ENCODE data around the gene C3orf33. TPM values are rescaled to one million over a fixed set of nuclear protein-coding genes. Genes with fewer than 3 reads are reported as not detected.

C3orf33 gene
- total and polyA plus RNA-seq, 2 of the 13 experiments (the other 11 are each of a cell fraction or from before 2014, with no cell fraction given), result 9.2 to 12.6 TPM

- no peak for TF ChIP-seq ZNF512 (CRISPR knock-in tag; IDR thresholded peaks at IDR 0.05)
- peak; percentile 72 for TF ChIP-seq HNRNPLL (IDR thresholded peaks at IDR 0.05; ENCODE audit: low read depth, low read length, poor library complexity, severe bottlenecking)
- TF ChIP-seq MXD4 (CRISPR knock-in tag; IDR thresholded peaks at IDR 0.05), result peak; percentile 42; the same call in 1 of the 2 replicates
- TF ChIP-seq BRD4 (CRISPR knock-in tag; IDR thresholded peaks at IDR 0.05), result peak; percentile 96
- no peak for TF ChIP-seq ZNF326 (CRISPR knock-in tag; IDR thresholded peaks at IDR 0.05; ENCODE audit: borderline replicate concordance)
- TF ChIP-seq JARID2 (CRISPR knock-in tag; IDR thresholded peaks at IDR 0.05; ENCODE audit: insufficient replicate concordance), result no peak
- TF ChIP-seq ZNF772 (CRISPR knock-in tag; IDR thresholded peaks at IDR 0.05), result peak; percentile 79; the same call in 1 of the 2 replicates
- no peak for TF ChIP-seq NKX3-1 (CRISPR knock-in tag; IDR thresholded peaks at IDR 0.05)
- TF ChIP-seq KLF16 (CRISPR knock-in tag; IDR thresholded peaks at IDR 0.05), result no peak; a peak in 1 of 4 replicates
- TF ChIP-seq ZNF136 (CRISPR knock-in tag; IDR thresholded peaks at IDR 0.05; ENCODE audit: low read depth), result no peak
- no peak for TF ChIP-seq KDM6A (CRISPR knock-in tag; IDR thresholded peaks at IDR 0.05; ENCODE audit: low read depth)
- TF ChIP-seq JDP2 (CRISPR knock-in tag; IDR thresholded peaks at IDR 0.05; ENCODE audit: borderline replicate concordance), result no peak
- TF ChIP-seq ZXDC (CRISPR knock-in tag; IDR thresholded peaks at IDR 0.05), result no peak
- peak; percentile 38; the same call in 1 of the 2 replicates for TF ChIP-seq ZNF367 (CRISPR knock-in tag; IDR thresholded peaks at IDR 0.05; ENCODE audit: borderline replicate concordance)
- peak in 1 of 2 experiments; percentile 14; a peak in 1 of 4 replicates for TF ChIP-seq REST (IDR thresholded peaks at IDR 0.05; ENCODE audit: borderline replicate concordance in 1 of 2, low read depth in 1 of 2, low read length in 2 of 2)
- no peak for TF ChIP-seq YEATS2 (CRISPR knock-in tag; IDR thresholded peaks at IDR 0.05; ENCODE audit: borderline replicate concordance)
- TF ChIP-seq E2F2 (CRISPR knock-in tag; IDR thresholded peaks at IDR 0.05; ENCODE audit: borderline replicate concordance), result peak; percentile 70; the same call in 1 of the 2 replicates
These were observed at the start of gene C3orf33 (continued) for GRCh38 chr3:155805802-155806618.

Measured in HepG2 (cell line).